Endothelial cell of umbilical vein (primary cell): Measurements from ENCODE around the gene RPH3AL. TPM values are rescaled to one million over a fixed set of nuclear protein-coding genes. Genes with fewer than 3 reads are reported as not detected.

Experiments
- BruUV-seq: library from RNA; stranded (reverse); fragments of 400-500 nt; replicated peaks from 2 replicates; lab custom pipeline; 2021; lab: Mats Ljungman, UMichigan
- CTCF ChIA-PET: fragments of 300-600, 350-600 bp; sonication (Branson Sonifier 250); formaldehyde crosslinking; loops from one replicate; lab custom pipeline; 2021; ENCODE audit warnings: antibody characterized with exemption, inconsistent platforms; lab: Charles Lee
- POLR2A ChIA-PET: fragments of 300-600, 350-600 bp; sonication (Branson Sonifier 250); formaldehyde crosslinking; loops from one replicate; lab custom pipeline; 2021; ENCODE audit warnings: antibody characterized with exemption, inconsistent platforms; lab: Charles Lee
- DNase-seq: peaks from one replicate; pipeline ENCODE4 v3.0.0-alpha.2; 2011; ENCODE audit warnings: low read depth, low spot score
- FAIRE-seq: peaks from 2 replicates; lab custom pipeline; 2011; peaks lifted over from hg19 to GRCh38; lab: Jason Lieb, UNC
- H2AFZ ChIP-seq: 2 replicates; pipeline ENCODE4 v1.6.0; 2012; ENCODE audit warnings: low read depth, low read length, control low read depth, inconsistent platforms
- H3K27ac ChIP-seq: 2 replicates; pipeline ENCODE4 v1.5.1; 2011; ENCODE audit warnings: low read depth, mild to moderate bottlenecking, control low read depth, low read length, moderate library complexity; ENCODE audit not compliant: insufficient read depth
- H3K27me3 ChIP-seq, 2 experiments: 2 replicates each; pipeline versions ENCODE4 v1.6.0 to v1.6.1; 2011; ENCODE audit warnings: low read length in 2 of 2, mixed read lengths in 1 of 2; ENCODE audit not compliant: control insufficient read depth in 2 of 2, insufficient read depth in 2 of 2
- H3K36me3 ChIP-seq, 2 experiments: 2 replicates in 1 of 2; 3 replicates in 1 of 2; pipeline ENCODE4 v1.5.1; 2011; ENCODE audit warnings: low read length in 2 of 2, mild to moderate bottlenecking in 1 of 2, moderate library complexity in 1 of 2; ENCODE audit not compliant: control insufficient read depth in 2 of 2, insufficient read depth in 2 of 2; ENCODE audit errors: extremely low read depth in 1 of 2
- H3K4me1 ChIP-seq: 3 replicates; pipeline ENCODE4 v1.5.1; 2011; ENCODE audit warnings: mild to moderate bottlenecking, low read length; ENCODE audit not compliant: control insufficient read depth, insufficient read depth; ENCODE audit errors: extremely low read depth
- H3K4me2 ChIP-seq: 2 replicates; pipeline ENCODE4 v1.6.1; 2011; ENCODE audit warnings: low read length, control low read depth, mixed read lengths; ENCODE audit not compliant: insufficient read depth
- H3K4me3 ChIP-seq, 3 experiments: fragments of 200-600 bp in 1 of 3; sonication (generic), shearing (Covaris generic) in 1 of 3; replicated peaks in 1 of 3; 2 replicates each; pipeline ENCODE4 v1.5.1; 2011 to 2016; ENCODE audit warnings: control low read depth in 3 of 3, low read length in 3 of 3, mild to moderate bottlenecking in 2 of 3, inconsistent platforms in 1 of 3, low read depth in 1 of 3, moderate library complexity in 1 of 3; ENCODE audit not compliant: insufficient read depth in 1 of 3
- H3K79me2 ChIP-seq: 2 replicates; pipeline ENCODE4 v1.6.0; 2012; ENCODE audit warnings: low read length, inconsistent platforms; ENCODE audit not compliant: control insufficient read depth, insufficient read depth
- H3K9ac ChIP-seq: replicated peaks from 2 replicates; pipeline ENCODE3; 2011; ENCODE audit warnings: low read length, control low read depth; ENCODE audit not compliant: insufficient read depth; ENCODE audit errors: extremely low read depth
- H3K9me1 ChIP-seq: replicated peaks from 3 replicates; pipeline ENCODE4 v1.6.0; 2011; ENCODE audit warnings: mild to moderate bottlenecking, low read length; ENCODE audit not compliant: control insufficient read depth, insufficient read depth; ENCODE audit errors: extremely low read depth
- H3K9me3 ChIP-seq: replicated peaks from 2 replicates; pipeline ENCODE4 v1.5.1; 2012; ENCODE audit warnings: low read length, inconsistent platforms; ENCODE audit not compliant: control insufficient read depth, insufficient read depth
- H4K20me1 ChIP-seq: replicated peaks from 2 replicates; pipeline ENCODE3; 2011; ENCODE audit warnings: mild to moderate bottlenecking, low read length; ENCODE audit not compliant: control insufficient read depth, insufficient read depth; ENCODE audit errors: extremely low read depth
- EZH2 ChIP-seq: IDR thresholded peaks from 2 replicates; pipeline ENCODE4 v1.6.1; 2012; ENCODE audit warnings: borderline replicate concordance, low read depth, mild to moderate bottlenecking, moderate library complexity, low read length, inconsistent platforms; ENCODE audit not compliant: severe bottlenecking
- FOS ChIP-seq: IDR thresholded peaks from 2 replicates; pipeline ENCODE4 v1.6.1; 2011; ENCODE audit warnings: mild to moderate bottlenecking, low read length, moderate library complexity, borderline replicate concordance; ENCODE audit not compliant: insufficient read depth
- GATA2 ChIP-seq: IDR thresholded peaks from 2 replicates; pipeline ENCODE4 v1.7.0; 2011; ENCODE audit warnings: low read depth, mild to moderate bottlenecking, moderate library complexity, mixed read lengths, low read length; ENCODE audit not compliant: insufficient read length, insufficient read depth
- JUN ChIP-seq: IDR thresholded peaks from 2 replicates; pipeline ENCODE4 v1.6.1; 2011; ENCODE audit warnings: borderline replicate concordance, low read depth; ENCODE audit not compliant: insufficient read length, insufficient read depth
- MYC ChIP-seq: IDR thresholded peaks from one replicate; pipeline ENCODE4 v1.6.1; 2011; ENCODE audit warnings: mild to moderate bottlenecking, low read depth, low read length
- POLR2A ChIP-seq: IDR thresholded peaks from 2 replicates; pipeline ENCODE4 v1.6.1; 2012; ENCODE audit warnings: low read depth, mild to moderate bottlenecking, control low read depth, low read length
- POLR2AphosphoS5 ChIP-seq: IDR thresholded peaks from 2 replicates; pipeline ENCODE4 v1.6.1; 2012; ENCODE audit warnings: low read depth, mild to moderate bottlenecking, control low read depth, low read length, moderate library complexity; ENCODE audit not compliant: insufficient read depth
- dilution Hi-C: fragments of 300-500 bp; cut with MboI; formaldehyde crosslinking; loops from one replicate; pipeline ENCODE4 v1.15.0; 2019; ENCODE audit warnings: low sequenced_read_pairs; ENCODE audit not compliant: extremely low pct_ligation_motif_present
- intact Hi-C: fragments of 100-400 bp; cut with micrococcal nuclease; formaldehyde crosslinking; loops from one replicate; pipeline ENCODE4 v1.10.0; 2022
- polyA plus RNA-seq, 4 experiments: library from polyadenylated mRNA; depleted of rRNA in 3 of 4; stranded (reverse) in 3 of 4; unstranded in 1 of 4; fragments of >200 nt; gene quantifications; 2 replicates each; pipeline versions ENCODE4 v1.2.1 to v1.2.3, GENCODE V29; 2011 to 2012; ENCODE audit warnings: missing spikeins in 1 of 4
- total RNA-seq: library from RNA; stranded (reverse); gene quantifications from 2 replicates; pipeline ENCODE4 v1.2.3, GENCODE V29; 2021
- TF ChIP-seq, protein P1 (sequence below), 2 donors: IDR thresholded peaks; 1 replicate in 1 of 2; 2 replicates in 1 of 2; pipeline ENCODE4 v1.5.1; 2011; ENCODE audit warnings: low read length in 2 of 2, mild to moderate bottlenecking in 2 of 2, moderate library complexity in 2 of 2, control low read depth in 1 of 2, inconsistent platforms in 1 of 2, low read depth in 1 of 2; ENCODE audit not compliant: insufficient read depth in 1 of 2; ENCODE audit errors: extremely low read depth in 1 of 2
- TF ChIP-seq, protein P2 (sequence below): IDR thresholded peaks from 2 replicates; pipeline ENCODE4 v1.6.1; 2011; ENCODE audit not compliant: insufficient read depth, insufficient read length

The RPH3AL gene
- total and polyA plus RNA-seq, 2 donors (not counting 3 experiments of a cell fraction or from before 2014, with no cell fraction given) = 4.1 to 7.0 TPM

DNA sequence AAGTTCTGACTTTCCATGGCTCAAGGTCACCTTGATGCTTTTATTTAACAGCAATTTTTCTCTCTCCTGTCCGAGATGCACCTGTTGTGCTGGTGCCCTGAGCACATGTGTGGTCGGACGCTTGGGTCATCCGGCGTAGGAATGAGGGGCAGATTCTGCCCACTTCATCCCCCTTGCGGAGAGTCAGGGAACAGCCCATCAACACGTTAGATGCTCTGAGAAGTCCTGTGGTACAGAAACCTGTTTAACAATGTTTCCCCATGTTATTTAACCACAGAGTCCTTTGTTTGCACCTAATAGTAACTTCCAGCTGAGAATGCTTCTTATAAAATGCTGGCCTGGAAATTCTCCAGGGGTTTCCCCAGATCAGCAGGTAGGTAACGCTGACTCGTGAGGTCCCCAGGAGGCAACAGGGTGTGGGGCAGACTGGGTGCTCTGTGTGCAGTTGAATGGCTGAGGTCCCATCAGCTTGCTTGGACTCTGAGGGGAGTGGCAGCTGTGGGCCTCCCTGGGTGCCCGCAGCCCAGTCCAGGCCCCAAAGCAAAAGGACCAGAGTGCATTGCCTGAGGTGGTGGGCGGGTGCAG is 189.0 kb downstream of the RPH3AL start:
- intact Hi-C loops = loop anchor here (2.0 kb wide), 2 partner anchors 145 to 223 kb away; no protein-coding TSS in a partner anchor
- BruUV-seq = no TSS peak

More for the DNA sequence above, 189.0 kb downstream of the RPH3AL start:
- H3K4me1 ChIP-seq = no peaks in the 10 kb centered on the region
- H3K4me2 ChIP-seq = no peak overlapping the region
- ChIA-PET CTCF (interaction anchor here (0.9 to 3.2 kb wide), 7 partner anchors 145 to 539 kb away, joined by 3 to 85 read pairs (median 8); no protein-coding TSS in a partner anchor), POLR2A (no interaction called here)
- no peak overlapping the region for H3K9ac ChIP-seq
- H3K9me3 ChIP-seq = no peaks in the 10 kb centered on the region
- dilution Hi-C loops = no loop called here
- no peaks in the 10 kb centered on the region for H3K79me2 ChIP-seq
- TF ChIP-seq FOS (no peak), MYC (no peak), POLR2AphosphoS5 (no peak), GATA2 (no peak), POLR2A (no peak), EZH2 (no peak), JUN (no peak)
- TF ChIP-seq, protein P1, sequence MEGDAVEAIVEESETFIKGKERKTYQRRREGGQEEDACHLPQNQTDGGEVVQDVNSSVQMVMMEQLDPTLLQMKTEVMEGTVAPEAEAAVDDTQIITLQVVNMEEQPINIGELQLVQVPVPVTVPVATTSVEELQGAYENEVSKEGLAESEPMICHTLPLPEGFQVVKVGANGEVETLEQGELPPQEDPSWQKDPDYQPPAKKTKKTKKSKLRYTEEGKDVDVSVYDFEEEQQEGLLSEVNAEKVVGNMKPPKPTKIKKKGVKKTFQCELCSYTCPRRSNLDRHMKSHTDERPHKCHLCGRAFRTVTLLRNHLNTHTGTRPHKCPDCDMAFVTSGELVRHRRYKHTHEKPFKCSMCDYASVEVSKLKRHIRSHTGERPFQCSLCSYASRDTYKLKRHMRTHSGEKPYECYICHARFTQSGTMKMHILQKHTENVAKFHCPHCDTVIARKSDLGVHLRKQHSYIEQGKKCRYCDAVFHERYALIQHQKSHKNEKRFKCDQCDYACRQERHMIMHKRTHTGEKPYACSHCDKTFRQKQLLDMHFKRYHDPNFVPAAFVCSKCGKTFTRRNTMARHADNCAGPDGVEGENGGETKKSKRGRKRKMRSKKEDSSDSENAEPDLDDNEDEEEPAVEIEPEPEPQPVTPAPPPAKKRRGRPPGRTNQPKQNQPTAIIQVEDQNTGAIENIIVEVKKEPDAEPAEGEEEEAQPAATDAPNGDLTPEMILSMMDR (IDR thresholded peaks at IDR 0.05; ENCODE audit: extremely low read depth in 1 of 2, insufficient read depth in 1 of 2, low read depth in 1 of 2, low read length in 2 of 2) = no peak
- TF ChIP-seq, protein P2, sequence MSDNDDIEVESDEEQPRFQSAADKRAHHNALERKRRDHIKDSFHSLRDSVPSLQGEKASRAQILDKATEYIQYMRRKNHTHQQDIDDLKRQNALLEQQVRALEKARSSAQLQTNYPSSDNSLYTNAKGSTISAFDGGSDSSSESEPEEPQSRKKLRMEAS = no peak
- no peaks in the 10 kb centered on the region for H3K36me3 ChIP-seq
- no peaks in the 10 kb centered on the region for H3K9me1 ChIP-seq
- DNase-seq (no peak), FAIRE-seq (no peak)
- no peaks in the 10 kb centered on the region for H3K27me3 ChIP-seq
- no peak overlapping the region for H3K27ac ChIP-seq
- H3K4me3 ChIP-seq = no peak overlapping the region
- H4K20me1 ChIP-seq = no peaks in the 10 kb centered on the region
- H2AFZ ChIP-seq = no peak overlapping the region
